ENCODE data around the gene TMEM270. TPM values are rescaled to one million over a fixed set of nuclear protein-coding genes. Genes with fewer than 3 reads are reported as not detected.
A peak's percentile ranks its signal among the peaks of the same experiment; 100 is the strongest.

The TMEM270 gene
- total RNA-seq, 1 experiment from 2014 or later, result 0.28 TPM

- DNase-seq (ENCODE audit: low spot score), result no peak
- ChIA-PET CTCF (interaction anchor here (0.7 to 4.2 kb wide), 5 partner anchors 8 to 127 kb away, joined by 3 to 19 read pairs (median 4); no protein-coding TSS in a partner anchor), POLR2A (interaction anchor here (0.6 kb wide), 1 partner anchor 26 kb away, joined by 3 read pairs; no protein-coding TSS in a partner anchor)
- Mint-ChIP-seq H3K9me3 (peaks cover 19% of the 10 kb centered on the region), H3K27me3 (ENCODE audit: low read depth) (no peaks in the 10 kb centered on the region; the same call in 1 of the 2 replicates), H3K4me1 (peaks cover 16% of the 10 kb centered on the region), H3K36me3 (peaks cover 11% of the 10 kb centered on the region), H3K27ac (no peak overlapping the region), H3K4me3 (no peak overlapping the region)
- ATAC-seq, result no peak
- TF ChIP-seq JUN (CRISPR knock-in tag; IDR thresholded peaks at IDR 0.05) (no peak), MLX (CRISPR knock-in tag; IDR thresholded peaks at IDR 0.05) (no peak), TEAD4 (CRISPR knock-in tag; IDR thresholded peaks at IDR 0.05) (no peak), ZMAT4 (CRISPR knock-in tag; IDR thresholded peaks at IDR 0.05) (no peak), OVOL2 (CRISPR knock-in tag; IDR thresholded peaks at IDR 0.05; ENCODE audit: borderline replicate concordance) (no peak), ZNF512 (CRISPR knock-in tag; IDR thresholded peaks at IDR 0.05; ENCODE audit: borderline replicate concordance) (no peak), E2F4 (CRISPR knock-in tag; IDR thresholded peaks at IDR 0.05; ENCODE audit: borderline replicate concordance, low read depth) (no peak), ZNF416 (CRISPR knock-in tag; IDR thresholded peaks at IDR 0.05) (no peak), ZBTB21 (CRISPR knock-in tag; IDR thresholded peaks at IDR 0.05; ENCODE audit: borderline replicate concordance) (no peak), NFE2L1 (CRISPR knock-in tag; IDR thresholded peaks at IDR 0.05) (no peak), GRHL2 (CRISPR knock-in tag; IDR thresholded peaks at IDR 0.05; ENCODE audit: insufficient replicate concordance, severe bottlenecking) (no peak)
Observed at GRCh38 chr7:73899731-73900142, 38.8 kb downstream of the TMEM270 start.

- TF ChIP-seq NFE2L1 (CRISPR knock-in tag; IDR thresholded peaks at IDR 0.05) (no peak), E2F4 (CRISPR knock-in tag; IDR thresholded peaks at IDR 0.05; ENCODE audit: borderline replicate concordance, low read depth) (no peak), SMAD4 (CRISPR knock-in tag; IDR thresholded peaks at IDR 0.05) (no peak), CREM (CRISPR knock-in tag; IDR thresholded peaks at IDR 0.05) (no peak), EMX1 (CRISPR knock-in tag; IDR thresholded peaks at IDR 0.05) (no peak), ZNF232 (CRISPR knock-in tag; IDR thresholded peaks at IDR 0.05) (no peak), NFATC4 (CRISPR knock-in tag; IDR thresholded peaks at IDR 0.05) (no peak), ZNF317 (CRISPR knock-in tag; IDR thresholded peaks at IDR 0.05; ENCODE audit: borderline replicate concordance, low read depth) (no peak), ZNF423 (CRISPR knock-in tag; IDR thresholded peaks at IDR 0.05) (no peak), ATF2 (CRISPR knock-in tag; IDR thresholded peaks at IDR 0.05; ENCODE audit: borderline replicate concordance, low read depth) (no peak), RELA (CRISPR knock-in tag; IDR thresholded peaks at IDR 0.05; ENCODE audit: borderline replicate concordance) (no peak)
- ATAC-seq, result peak; percentile 25; the same call in 1 of the 2 replicates
- DNase-seq (ENCODE audit: low spot score), result no peak
- peaks cover 11% of the 10 kb centered on the region for H3K36me3 Mint-ChIP-seq
- H3K27ac Mint-ChIP-seq, result no peak overlapping the region
- ChIA-PET CTCF (interaction anchor here (0.7 to 4.2 kb wide), 6 partner anchors 9 to 293 kb away, joined by 3 to 19 read pairs (median 4); no protein-coding TSS in a partner anchor), POLR2A (interaction anchor here (0.5 to 0.6 kb wide), 2 partner anchors 26 to 1840 kb away, joined by 3 read pairs; no protein-coding TSS in a partner anchor)
- H3K9me3 Mint-ChIP-seq, result peaks cover 18% of the 10 kb centered on the region
- no peak overlapping the region for H3K4me3 Mint-ChIP-seq
- no peaks in the 10 kb centered on the region; the same call in 1 of the 2 replicates for H3K27me3 Mint-ChIP-seq (ENCODE audit: low read depth)
- H3K4me1 Mint-ChIP-seq, result peaks cover 16% of the 10 kb centered on the region
Observed at GRCh38 chr7:73900286-73900685, 39.3 kb downstream of the TMEM270 start.

All from WTC11 (cell line).